A673 (cell line): Measurements from ENCODE around the gene FNBP1. TPM values are rescaled to one million over a fixed set of nuclear protein-coding genes. Genes with fewer than 3 reads are reported as not detected.

Source experiments
- BruUV-seq: library from RNA; stranded (reverse); fragments of 400-500 nt; replicated peaks from 2 replicates; lab custom pipeline; 2021; lab: Mats Ljungman, UMichigan
- CTCF ChIA-PET: fragments of 300-600 bp; sonication (Branson Sonifier 250); formaldehyde crosslinking; loops from one replicate; lab custom pipeline; 2022; ENCODE audit warnings: antibody characterized with exemption; lab: Charles Lee
- POLR2A ChIA-PET: fragments of 300-600 bp; sonication (Branson Sonifier 250); formaldehyde crosslinking; loops from one replicate; lab custom pipeline; 2022; ENCODE audit warnings: antibody characterized with exemption; ENCODE audit not compliant: low non-redundant PET; lab: Charles Lee
- DNase-seq: peaks from one replicate; pipeline ENCODE4 v3.0.0-alpha.2; 2015; ENCODE audit warnings: low spot score
- H3K27ac ChIP-seq: fragments of 200-600 bp; sonication (generic); 2 replicates; pipeline ENCODE4 v1.5.1; 2016; ENCODE audit warnings: mixed run types, low read depth, mild to moderate bottlenecking, mixed read lengths, antibody characterized with exemption, low read length; ENCODE audit not compliant: poor library complexity, severe bottlenecking
- H3K27me3 ChIP-seq: fragments of 200-600 bp; sonication (generic); replicated peaks from 2 replicates; pipeline ENCODE4 v1.6.1; 2017; ENCODE audit warnings: mixed run types, low read depth, mild to moderate bottlenecking, mixed read lengths, antibody characterized with exemption, low read length; ENCODE audit not compliant: insufficient read depth, poor library complexity
- H3K36me3 ChIP-seq: fragments of 200-600 bp; sonication (generic); 2 replicates; pipeline ENCODE4 v1.6.1; 2016; ENCODE audit warnings: mixed run types, mild to moderate bottlenecking, mixed read lengths, antibody characterized with exemption, low read length; ENCODE audit not compliant: insufficient read depth, poor library complexity, severe bottlenecking
- H3K4me1 ChIP-seq: fragments of 200-600 bp; sonication (generic); 2 replicates; pipeline ENCODE4 v1.6.1; 2017; ENCODE audit warnings: mixed run types, mild to moderate bottlenecking, mixed read lengths, antibody characterized with exemption, low read length; ENCODE audit not compliant: insufficient read depth, poor library complexity, severe bottlenecking
- H3K4me3 ChIP-seq: fragments of 200-600 bp; sonication (generic); 2 replicates; pipeline ENCODE4 v1.5.1; 2016; ENCODE audit warnings: low read depth, mixed run types, mild to moderate bottlenecking, mixed read lengths, low read length; ENCODE audit not compliant: poor library complexity, severe bottlenecking
- H3K9me3 ChIP-seq: fragments of 200-600 bp; sonication (generic); 2 replicates; pipeline ENCODE4 v1.6.1; 2016; ENCODE audit warnings: mixed run types, low read depth, mild to moderate bottlenecking, mixed read lengths, antibody characterized with exemption, low read length; ENCODE audit not compliant: poor library complexity, severe bottlenecking
- EZH2 ChIP-seq: fragments of 200-600 bp; sonication (generic); IDR thresholded peaks from 2 replicates; pipeline ENCODE4 v1.6.1; 2017; ENCODE audit warnings: borderline replicate concordance, low read depth, mild to moderate bottlenecking, mixed read lengths, antibody characterized with exemption, low read length; ENCODE audit not compliant: poor library complexity, severe bottlenecking
- intact Hi-C: fragments of 100-400 bp; cut with micrococcal nuclease; formaldehyde crosslinking; loops from one replicate; pipeline ENCODE4 v1.10.0; 2022; ENCODE audit not compliant: unreplicated experiment
- total RNA-seq: library from RNA; stranded (reverse); gene quantifications from 2 replicates; pipeline ENCODE4 v1.2.3, GENCODE V29; 2021
- TF ChIP-seq, protein P1 (sequence below): fragments of 300-800, 200-600 bp; sonication (generic); conservative IDR thresholded peaks from 2 replicates; pipeline ENCODE4 v1.5.1; 2017; ENCODE audit warnings: low read depth, mild to moderate bottlenecking, antibody characterized with exemption, low read length, moderate library complexity, mixed read lengths

Gene FNBP1
- total RNA-seq, 1 experiment from 2014 or later = 200 TPM

DNA sequence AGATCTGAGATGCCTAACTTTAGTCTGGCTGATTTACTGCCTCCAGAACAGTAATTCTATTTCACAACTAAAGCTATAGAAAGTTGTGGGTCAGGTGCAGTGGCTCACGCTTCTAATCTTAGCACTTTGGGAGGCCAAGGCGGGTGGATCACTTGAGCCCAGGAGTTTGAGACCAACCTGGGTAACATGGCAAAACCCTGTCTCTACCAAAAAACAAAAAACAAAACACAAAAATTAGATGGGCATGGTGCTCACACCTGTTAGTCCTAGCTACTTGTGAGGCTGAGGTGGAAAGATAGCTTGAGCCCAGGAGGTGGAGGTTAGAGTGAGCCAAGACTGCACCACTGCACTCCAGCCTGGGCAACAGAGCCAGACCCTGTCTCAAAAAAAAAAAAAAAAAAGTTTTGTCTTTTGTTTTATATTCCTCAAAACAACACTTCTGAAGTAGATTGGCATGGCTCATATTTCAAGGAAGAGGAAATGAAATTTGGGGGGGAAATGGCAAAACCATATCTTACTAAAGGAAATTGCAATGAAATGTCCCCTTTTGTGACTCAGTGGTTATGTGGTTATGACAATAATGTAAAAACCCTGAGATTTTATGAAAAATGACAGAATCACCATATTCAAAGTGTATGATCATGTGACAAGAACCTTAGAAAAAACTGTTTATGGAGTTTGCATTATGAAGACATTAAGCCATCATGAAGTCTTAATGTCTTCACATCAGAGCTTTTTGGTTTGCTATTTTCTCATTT, 16.2 kb downstream of the FNBP1 start:
- TF ChIP-seq EZH2 = no peak
- TF ChIP-seq, protein P1, sequence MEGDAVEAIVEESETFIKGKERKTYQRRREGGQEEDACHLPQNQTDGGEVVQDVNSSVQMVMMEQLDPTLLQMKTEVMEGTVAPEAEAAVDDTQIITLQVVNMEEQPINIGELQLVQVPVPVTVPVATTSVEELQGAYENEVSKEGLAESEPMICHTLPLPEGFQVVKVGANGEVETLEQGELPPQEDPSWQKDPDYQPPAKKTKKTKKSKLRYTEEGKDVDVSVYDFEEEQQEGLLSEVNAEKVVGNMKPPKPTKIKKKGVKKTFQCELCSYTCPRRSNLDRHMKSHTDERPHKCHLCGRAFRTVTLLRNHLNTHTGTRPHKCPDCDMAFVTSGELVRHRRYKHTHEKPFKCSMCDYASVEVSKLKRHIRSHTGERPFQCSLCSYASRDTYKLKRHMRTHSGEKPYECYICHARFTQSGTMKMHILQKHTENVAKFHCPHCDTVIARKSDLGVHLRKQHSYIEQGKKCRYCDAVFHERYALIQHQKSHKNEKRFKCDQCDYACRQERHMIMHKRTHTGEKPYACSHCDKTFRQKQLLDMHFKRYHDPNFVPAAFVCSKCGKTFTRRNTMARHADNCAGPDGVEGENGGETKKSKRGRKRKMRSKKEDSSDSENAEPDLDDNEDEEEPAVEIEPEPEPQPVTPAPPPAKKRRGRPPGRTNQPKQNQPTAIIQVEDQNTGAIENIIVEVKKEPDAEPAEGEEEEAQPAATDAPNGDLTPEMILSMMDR = no peak
- H3K9me3 ChIP-seq = peaks cover 2% of the 10 kb centered on the region
- BruUV-seq = no TSS peak
- intact Hi-C loops = no loop called here
- no peaks in the 10 kb centered on the region for H3K27me3 ChIP-seq
- peaks cover 13% of the 10 kb centered on the region for H3K36me3 ChIP-seq
- ChIA-PET POLR2A (no interaction called here), CTCF (no interaction called here)
- no peak overlapping the region for H3K4me3 ChIP-seq
- DNase-seq = no peak
- H3K27ac ChIP-seq = no peak overlapping the region
- H3K4me1 ChIP-seq = peaks cover 41% of the 10 kb centered on the region

DNA sequence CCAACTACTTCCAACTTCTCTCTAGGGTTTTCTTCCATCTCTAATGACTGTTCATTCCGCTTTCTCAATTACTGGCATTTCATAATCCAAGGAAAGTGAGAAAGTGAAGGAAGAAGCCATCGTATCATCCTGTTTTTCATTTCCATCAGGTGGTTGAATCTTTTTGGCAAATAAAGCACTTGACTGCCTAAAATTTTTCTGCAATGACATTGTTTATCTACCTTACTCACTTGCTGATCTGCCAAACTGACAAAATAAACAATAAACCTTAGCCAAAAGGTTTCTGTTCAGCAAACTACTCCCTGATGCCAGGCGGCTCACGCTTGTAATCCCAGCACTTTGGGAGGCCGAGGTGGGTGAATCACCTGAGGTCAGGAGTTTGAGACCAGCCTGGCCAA, 18.4 kb downstream of the FNBP1 start:
- CTCF ChIA-PET = no interaction called here
- POLR2A ChIA-PET = no interaction called here
- Histone ChIP-seq H3K4me3 (no peak overlapping the region), H3K27ac (no peak overlapping the region), H3K36me3 (peaks cover 13% of the 10 kb centered on the region), H3K27me3 (no peaks in the 10 kb centered on the region), H3K9me3 (peaks cover 2% of the 10 kb centered on the region), H3K4me1 (peaks cover 25% of the 10 kb centered on the region)
- intact Hi-C loops = no loop called here
- TF ChIP-seq EZH2 = no peak
- TF ChIP-seq, protein P1 = no peak
- BruUV-seq = no TSS peak
- no peak for DNase-seq

DNA sequence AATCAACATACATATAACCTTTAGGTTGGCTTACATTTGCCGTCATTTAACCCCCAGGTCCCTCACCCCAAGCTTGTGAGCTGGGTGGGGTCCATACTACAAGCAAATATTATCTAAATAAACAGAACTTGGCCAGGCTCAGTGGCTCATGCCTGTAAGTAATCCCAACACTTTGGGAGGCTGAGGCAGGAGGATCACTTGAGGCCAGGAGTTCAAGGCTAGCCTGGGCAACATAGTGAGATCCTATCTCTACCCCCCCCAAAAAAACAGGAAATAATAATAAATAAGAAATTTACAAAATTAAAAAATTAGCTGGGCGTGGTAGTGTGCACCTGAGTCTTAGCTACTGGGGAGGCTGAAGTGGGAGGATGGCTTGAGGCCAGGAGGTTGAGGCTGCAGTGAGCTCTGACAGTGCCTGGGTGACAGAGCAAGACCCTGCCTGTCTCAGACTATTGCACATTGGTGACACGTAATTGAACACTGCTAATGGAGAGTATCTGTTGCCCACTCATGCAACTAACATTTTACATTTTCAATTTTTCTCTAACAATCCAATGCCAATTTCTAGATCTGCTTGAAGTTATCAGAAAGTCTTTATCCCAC, 18.9 kb downstream of the FNBP1 start:
- intact Hi-C loops = no loop called here
- no TSS peak for BruUV-seq

More for the DNA sequence above, 18.9 kb downstream of the FNBP1 start:
- Histone ChIP-seq H3K4me3 (no peak overlapping the region), H3K36me3 (peaks cover 13% of the 10 kb centered on the region), H3K4me1 (peaks cover 25% of the 10 kb centered on the region), H3K27ac (no peak overlapping the region), H3K9me3 (peaks cover 2% of the 10 kb centered on the region), H3K27me3 (no peaks in the 10 kb centered on the region)
- TF ChIP-seq, protein P1 = no peak
- TF ChIP-seq EZH2 = no peak
- ChIA-PET POLR2A (no interaction called here), CTCF (no interaction called here)
- no peak for DNase-seq
